HS-5 (cell line): ENCODE results near the gene C20orf144.

Experiments
- DNase-seq: peaks from one replicate; pipeline ENCODE4 v3.0.0-alpha.2; 2012; ENCODE audit warnings: low read depth

The C20orf144 gene

GRCh38 chr20:33650111-33650752 lies 11.9 kb upstream of the C20orf144 start:
- no peak for DNase-seq

- DNase-seq = no peak
Observed at GRCh38 chr20:33650753-33651561, 11.2 kb upstream of the C20orf144 start.

- DNase-seq = no peak
Observed at GRCh38 chr20:33651562-33652048, 10.5 kb upstream of the C20orf144 start.

- DNase-seq = peak; percentile 32
Observed at GRCh38 chr20:33653218-33653899, 8.8 kb upstream of the C20orf144 start.

GRCh38 chr20:33653900-33654596 lies 8.1 kb upstream of the C20orf144 start:
- no peak for DNase-seq

GRCh38 chr20:33654680-33655161 lies 7.4 kb upstream of the C20orf144 start:
- no peak for DNase-seq

- DNase-seq = no peak
Observed at GRCh38 chr20:33655164-33655563, 7.0 kb upstream of the C20orf144 start.

- no peak for DNase-seq
Observed at GRCh38 chr20:33656010-33656782, 5.9 kb upstream of the C20orf144 start.

- no peak for DNase-seq
Observed at GRCh38 chr20:33656783-33657703, 5.1 kb upstream of the C20orf144 start.

GRCh38 chr20:33657704-33658095 lies 4.4 kb upstream of the C20orf144 start:
- no peak for DNase-seq

GRCh38 chr20:33658510-33658909 lies 3.6 kb upstream of the C20orf144 start:
- DNase-seq = no peak

GRCh38 chr20:33658929-33659328 lies 3.2 kb upstream of the C20orf144 start:
- DNase-seq = no peak

GRCh38 chr20:33659341-33660034 lies 2.6 kb upstream of the C20orf144 start:
- DNase-seq = no peak

- DNase-seq = no peak
Observed at GRCh38 chr20:33660035-33660684, 2.0 kb upstream of the C20orf144 start.

- no peak for DNase-seq
Observed at GRCh38 chr20:33660685-33661058, 1.5 kb upstream of the C20orf144 start.

GRCh38 chr20:33663161-33664084 lies 1.3 kb downstream of the C20orf144 start:
- DNase-seq = no peak

- DNase-seq = no peak
Observed at GRCh38 chr20:33664085-33664761, 2.1 kb downstream of the C20orf144 start.
